ENCODE results near the gene GLDC.

- TF ChIP-seq EP300 (IDR thresholded peaks at IDR 0.05) (no peak), CTCF (IDR thresholded peaks at IDR 0.05) (no peak), POLR2A (IDR thresholded peaks at IDR 0.05; ENCODE audit: low read depth) (no peak)
These were observed 14.4 kb downstream of the GLDC start for GRCh38 chr9:6631207-6631512.
